Esophagus squamous epithelium (tissue), 5 donors: ENCODE data around the gene DUSP7. TPM values are rescaled to one million over a fixed set of nuclear protein-coding genes. Genes with fewer than 3 reads are reported as not detected.

ENCODE experiments used
- DNase-seq: peaks from one replicate; lab custom pipeline; 2025; lab: John Stamatoyannopoulos, UW
- H3K27ac ChIP-seq, 4 donors: fragments of 200-600 bp; sonication (generic); one replicate each; pipeline ENCODE4 v1.5.1; 2016 to 2019; ENCODE audit warnings: mild to moderate bottlenecking in 1 of 4
- H3K27me3 ChIP-seq, 4 donors: fragments of 200-600 bp; sonication (generic); 1 replicate in 3 of 4; 2 replicates in 1 of 4; pipeline versions ENCODE4 v1.5.1 to v1.6.0; 2017 to 2021; ENCODE audit warnings: antibody characterized with exemption in 1 of 4
- H3K36me3 ChIP-seq, 3 donors: fragments of 200-600 bp; sonication (generic); one replicate each; pipeline ENCODE4 v1.5.1; 2016 to 2019
- H3K4me1 ChIP-seq, 3 donors: fragments of 200-600 bp; sonication (generic); one replicate each; pipeline ENCODE4 v1.5.1; 2017 to 2019
- H3K4me3 ChIP-seq, 4 donors: fragments of 200-600 bp; sonication (generic); 1 replicate in 3 of 4; 2 replicates in 1 of 4; pipeline ENCODE4 v1.5.1; 2016 to 2019; ENCODE audit warnings: mild to moderate bottlenecking in 2 of 4, moderate library complexity in 1 of 4
- H3K9me3 ChIP-seq, 3 donors: fragments of 200-600 bp; sonication (generic); one replicate each; pipeline ENCODE4 v1.5.1; 2016 to 2019
- CTCF ChIP-seq, 6 experiments: fragments of 450-650 bp in 4 of 6; fragments of 200-600 bp in 2 of 6; sonication (generic) in 2 of 6; IDR thresholded peaks; one replicate each; pipeline ENCODE4 v1.5.1; 2016 to 2019; ENCODE audit warnings: antibody characterized with exemption in 6 of 6, mild to moderate bottlenecking in 4 of 6, moderate library complexity in 4 of 6
- POLR2A ChIP-seq, 4 donors: fragments of 450-650 bp; IDR thresholded peaks; one replicate each; pipeline ENCODE4 v1.6.1; 2017; ENCODE audit warnings: antibody characterized with exemption in 4 of 4, mild to moderate bottlenecking in 4 of 4, moderate library complexity in 3 of 4
- WGBS, 2 donors: methylation state at CpG; one replicate each; pipeline ENCODE4 v1.1.5; 2018; 5-methylcytosine and 5-hydroxymethylcytosine counted together
- intact Hi-C: fragments of 100-400 bp; cut with DNase I; formaldehyde crosslinking; loops from one replicate; pipeline ENCODE4 v1.15.0; 2022
- total RNA-seq, 4 donors: library from RNA; depleted of rRNA; stranded (reverse); fragments of >200 nt; gene quantifications; one replicate each; pipeline ENCODE4 v1.1.0, GENCODE V29; 2016
- donor health status: DM: yes; HTN: yes; CAD: no.

DUSP7 gene
- total RNA-seq, 4 donors from 2014 or later = 49.3 to 105 (median 62.1) TPM

- WGBS, 2 donors = 89 to 92% methylated on average over 5 to 8 of the region's 8 CpGs
- Histone ChIP-seq H3K4me3 (no peak overlapping the region), H3K4me1 (peaks cover 13 to 47% (median 18%) of the 10 kb centered on the region in 3 donors), H3K9me3 (no peaks in the 10 kb centered on the region), H3K27me3 (no peaks in the 10 kb centered on the region), H3K36me3 (no peaks in the 10 kb centered on the region), H3K27ac (no peak overlapping the region)
- no peak for DNase-seq
- TF ChIP-seq POLR2A (IDR thresholded peaks at IDR 0.05) (no peak), CTCF (IDR thresholded peaks at IDR 0.05) (no peak)
- intact Hi-C loops = no loop called here
Measured at GRCh38 chr3:52072471-52072870, 16.1 kb upstream of the DUSP7 start.

DNA sequence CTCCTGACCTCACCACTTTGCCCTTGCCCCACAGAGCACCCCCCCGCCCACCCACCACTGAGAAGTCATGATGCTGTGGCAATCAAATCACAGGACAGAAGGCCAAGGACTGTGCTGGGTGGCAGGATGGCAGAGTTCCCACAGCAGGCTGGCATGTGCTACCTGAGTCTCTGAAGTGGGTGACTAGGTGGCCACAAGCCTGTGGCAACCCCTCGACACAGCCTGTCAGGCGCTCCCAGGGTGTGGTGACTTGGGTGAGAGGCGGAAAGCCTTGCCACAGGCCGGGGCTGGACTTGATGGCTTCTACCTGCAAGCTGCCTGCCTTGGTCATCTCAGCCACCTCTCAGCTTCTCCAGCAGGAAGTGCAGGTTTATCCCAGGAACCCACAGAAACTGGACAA lies 15.6 kb upstream of the DUSP7 start:
- DNase-seq = no peak
- WGBS, 2 donors = 81% methylated on average over 5 of the region's 5 CpGs; no CpG with 5 or more reads in 1 of the 2 donors
- peak overlapping the region in 1 of 4 donors; percentile 13 for H3K27ac ChIP-seq
- no peaks in the 10 kb centered on the region for H3K9me3 ChIP-seq
- H3K36me3 ChIP-seq = no peaks in the 10 kb centered on the region
- no peaks in the 10 kb centered on the region for H3K27me3 ChIP-seq
- H3K4me1 ChIP-seq = peaks cover 18 to 52% (median 18%) of the 10 kb centered on the region in 3 donors
- no peak overlapping the region for H3K4me3 ChIP-seq
- intact Hi-C loops = no loop called here
- TF ChIP-seq CTCF (IDR thresholded peaks at IDR 0.05) = no peak
- TF ChIP-seq POLR2A (IDR thresholded peaks at IDR 0.05) = no peak

- no peak for DNase-seq
- Histone ChIP-seq H3K4me3 (no peak overlapping the region), H3K9me3 (no peaks in the 10 kb centered on the region), H3K36me3 (no peaks in the 10 kb centered on the region), H3K27me3 (no peaks in the 10 kb centered on the region), H3K4me1 (peaks cover 27 to 62% (median 27%) of the 10 kb centered on the region in 3 donors), H3K27ac (peak overlapping the region; percentile 30 to 71 (median 60))
- intact Hi-C loops = no loop called here
- 50 to 71% methylated on average over 16 to 17 of the region's 22 CpGs for WGBS, 2 donors
- TF ChIP-seq CTCF (IDR thresholded peaks at IDR 0.05) = no peak
- no peak for TF ChIP-seq POLR2A (IDR thresholded peaks at IDR 0.05)
Measured at GRCh38 chr3:52070724-52071621, 14.6 kb upstream of the DUSP7 start.

DNA sequence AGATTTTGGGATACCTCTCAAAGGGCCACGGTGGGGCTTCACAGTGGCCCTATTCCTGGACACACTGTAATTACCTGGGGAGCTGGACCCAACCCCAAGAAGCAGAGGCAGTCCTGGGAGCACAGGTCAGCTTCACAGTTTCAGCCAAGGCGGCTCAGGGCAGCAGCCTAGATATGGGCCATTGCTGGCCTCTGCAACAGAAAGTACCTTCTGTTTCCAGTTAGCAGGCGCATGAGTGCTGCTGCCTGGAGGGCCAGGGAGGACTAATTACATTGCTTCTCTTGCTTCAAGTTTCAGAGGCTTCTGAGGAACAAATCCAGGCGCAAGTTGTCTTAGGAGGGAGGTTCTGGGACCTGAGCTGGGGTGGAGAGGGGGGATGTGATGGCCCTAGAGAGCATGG lies 13.5 kb upstream of the DUSP7 start:
- no peak for TF ChIP-seq CTCF (IDR thresholded peaks at IDR 0.05)
- no peak for TF ChIP-seq POLR2A (IDR thresholded peaks at IDR 0.05)
- Histone ChIP-seq H3K36me3 (no peaks in the 10 kb centered on the region), H3K27me3 (no peaks in the 10 kb centered on the region), H3K4me3 (no peak overlapping the region), H3K4me1 (peaks cover 32 to 73% (median 35%) of the 10 kb centered on the region in 3 donors), H3K9me3 (no peaks in the 10 kb centered on the region), H3K27ac (peak overlapping the region in 3 of 4 donors; percentile 50 to 71 (median 70))
- no peak for DNase-seq
- WGBS, 2 donors = 80 to 100% methylated on average over 1 of the region's 4 CpGs
- intact Hi-C loops = no loop called here

DNA sequence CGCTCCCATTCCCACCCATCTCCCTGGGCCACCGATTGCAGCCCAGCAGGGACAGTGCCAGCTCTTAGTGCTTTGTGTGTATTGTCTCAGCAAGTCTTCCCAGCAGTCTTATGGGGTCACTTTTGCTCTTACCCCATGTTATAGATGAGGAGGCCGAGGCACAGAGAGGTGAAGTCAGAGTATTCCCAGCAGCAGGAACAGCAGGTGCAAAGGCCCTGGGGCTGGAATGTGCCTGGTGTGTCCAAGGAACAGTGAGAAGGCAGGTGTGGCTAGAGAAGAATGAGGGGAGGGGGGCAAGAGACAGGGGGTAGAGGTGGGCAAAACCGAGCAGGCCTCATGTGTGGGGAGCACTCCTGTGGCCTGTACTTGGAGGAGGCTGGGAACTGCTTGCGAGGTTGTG lies 12.8 kb upstream of the DUSP7 start:
- peaks cover 32 to 80% (median 42%) of the 10 kb centered on the region in 3 donors for H3K4me1 ChIP-seq
- no peak for DNase-seq
- no peak for TF ChIP-seq CTCF (IDR thresholded peaks at IDR 0.05)
- no peak for TF ChIP-seq POLR2A (IDR thresholded peaks at IDR 0.05)

More for the DNA sequence above, 12.8 kb upstream of the DUSP7 start:
- intact Hi-C loops = no loop called here
- Histone ChIP-seq H3K4me3 (no peak overlapping the region), H3K36me3 (no peaks in the 10 kb centered on the region), H3K27ac (no peak overlapping the region), H3K9me3 (no peaks in the 10 kb centered on the region), H3K27me3 (no peaks in the 10 kb centered on the region)
- 100% methylated on average over 3 to 5 of the region's 5 CpGs for WGBS, 2 donors
